SU-DHL-6 (cell line): ENCODE measurements around the gene PTPRN2.

Experiments
- CTCF ChIP-seq: fragments of 200-600 bp; sonication (generic); IDR thresholded peaks from one replicate; pipeline ENCODE4 v1.5.1; 2017; ENCODE audit warnings: antibody characterized with exemption, mild to moderate bottlenecking, low read length, moderate library complexity; ENCODE audit not compliant: insufficient read depth, poor library complexity, severe bottlenecking
- EZH2phosphoT487 ChIP-seq: fragments of 200-600 bp; sonication (generic), shearing (Covaris generic); conservative IDR thresholded peaks from 2 replicates; pipeline ENCODE4 v1.6.1; 2018; ENCODE audit warnings: mild to moderate bottlenecking, antibody characterized with exemption, low read length, moderate library complexity, mixed read lengths

GRCh38 chr7:158343936-158344455, 243.6 kb downstream of the PTPRN2 start:
- TF ChIP-seq EZH2phosphoT487 (no peak), CTCF (no peak)
